Panc1 (cell line): ENCODE data around the gene SNX33. TPM values are rescaled to one million over a fixed set of nuclear protein-coding genes. Genes with fewer than 3 reads are reported as not detected.
"Not testable (repeated sequence)": the region's sequence is repeated elsewhere in the genome, so short reads cannot be mapped to it uniquely, and the experiment has no call there.

Source experiments
- ATAC-seq: fragments of 200-7000 bp; cut with Tn5 transposase; 2 replicates; pipeline ENCODE4 v1.9.1; 2020; ENCODE audit warnings: mild to moderate bottlenecking, moderate library complexity
- BruUV-seq: library from RNA; stranded (reverse); fragments of 400-500 nt; replicated peaks from 2 replicates; lab custom pipeline; 2021; lab: Mats Ljungman, UMichigan
- CTCF ChIA-PET: fragments of 300-600 bp; sonication (Branson Sonifier 250); formaldehyde crosslinking; loops from one replicate; lab custom pipeline; 2022; ENCODE audit warnings: antibody characterized with exemption; lab: Charles Lee
- POLR2A ChIA-PET: fragments of 300-600 bp; sonication (Branson Sonifier 250); formaldehyde crosslinking; loops from one replicate; lab custom pipeline; 2022; ENCODE audit warnings: antibody characterized with exemption; lab: Charles Lee
- DNase-seq: peaks from one replicate; pipeline ENCODE4 v3.0.0-alpha.2; 2010; ENCODE audit warnings: low read depth, low spot score
- H3K27ac ChIP-seq: 2 replicates; pipeline ENCODE4 v1.5.1; 2011; ENCODE audit warnings: mild to moderate bottlenecking, low read length, inconsistent platforms
- H3K27me3 ChIP-seq: fragments of 200-500 bp; sonication (Bioruptor generic); 2 replicates; pipeline ENCODE4 v1.6.0; 2014; ENCODE audit warnings: low read length, inconsistent platforms; ENCODE audit not compliant: control insufficient read depth, insufficient read depth
- H3K36me3 ChIP-seq: fragments of 200-500 bp; sonication (Bioruptor generic); 2 replicates; pipeline ENCODE4 v1.5.1; 2014; ENCODE audit warnings: inconsistent platforms, mild to moderate bottlenecking, low read length, moderate library complexity; ENCODE audit not compliant: control insufficient read depth, insufficient read depth
- H3K4me1 ChIP-seq: 2 replicates; pipeline ENCODE4 v1.5.1; 2011; ENCODE audit warnings: inconsistent platforms, mild to moderate bottlenecking, low read length, moderate library complexity; ENCODE audit not compliant: control insufficient read depth, insufficient read depth
- H3K4me3 ChIP-seq, 2 experiments: 2 replicates each; pipeline ENCODE4 v1.5.1; 2011 to 2012; ENCODE audit warnings: low read depth in 2 of 2, low read length in 2 of 2, mild to moderate bottlenecking in 2 of 2, inconsistent platforms in 1 of 2, moderate library complexity in 1 of 2
- H3K9me3 ChIP-seq: fragments of 200-500 bp; sonication (Bioruptor generic); 2 replicates; pipeline ENCODE4 v1.5.1; 2014; ENCODE audit warnings: low read depth, mild to moderate bottlenecking, inconsistent platforms, low read length, moderate library complexity; ENCODE audit not compliant: control insufficient read depth, insufficient read depth
- CTCF ChIP-seq: fragments of 450-650 bp; IDR thresholded peaks from 2 replicates; pipeline ENCODE4 v1.5.1; 2017; ENCODE audit warnings: mild to moderate bottlenecking
- POLR2AphosphoS5 ChIP-seq: IDR thresholded peaks from 2 replicates; pipeline ENCODE4 v1.6.1; 2012; ENCODE audit warnings: mild to moderate bottlenecking, low read depth, low read length, moderate library complexity
- REST ChIP-seq, 2 experiments: IDR thresholded peaks; 2 replicates each; pipeline ENCODE4 v1.6.1; 2011 to 2012; ENCODE audit warnings: low read depth in 2 of 2, control low read depth in 1 of 2, low read length in 1 of 2, mild to moderate bottlenecking in 1 of 2, moderate library complexity in 1 of 2; ENCODE audit not compliant: insufficient read depth in 1 of 2
- SIN3A ChIP-seq: IDR thresholded peaks from 2 replicates; pipeline ENCODE4 v1.6.1; 2012; ENCODE audit warnings: low read depth, mild to moderate bottlenecking, low read length, moderate library complexity, borderline replicate concordance; ENCODE audit not compliant: insufficient read depth
- TCF7L2 ChIP-seq: IDR thresholded peaks from 2 replicates; pipeline ENCODE4 v1.6.1; 2011; ENCODE audit warnings: mild to moderate bottlenecking, low read depth, low read length, inconsistent platforms
- in situ Hi-C: cut with HindIII; loops from 2 replicates; pipeline ENCODE4 v1.10.0; 2016; ENCODE audit warnings: low sequenced_read_pairs, low pct_unique_long_range_greater_than_20kb
- intact Hi-C: fragments of 100-400 bp; cut with micrococcal nuclease; formaldehyde crosslinking; loops from one replicate; pipeline ENCODE4 v1.10.0; 2022; ENCODE audit not compliant: unreplicated experiment
- total RNA-seq: library from RNA; stranded (reverse); gene quantifications from one replicate; pipeline ENCODE4 v1.2.1, GENCODE V29; 2021; ENCODE audit not compliant: unreplicated experiment

The SNX33 gene
- total RNA-seq, 1 experiment from 2014 or later = 17.0 TPM

- BruUV-seq, H3K36me3 ChIP-seq, POLR2A ChIA-PET, in situ Hi-C loops, H3K9me3 ChIP-seq, H3K4me1 ChIP-seq, DNase-seq, H3K4me3 ChIP-seq, H3K27me3 ChIP-seq, H3K27ac ChIP-seq: not testable (repeated sequence)
- TF ChIP-seq CTCF = peak; percentile 89
- intact Hi-C loops = loop anchor here (5.0 kb wide), 1 partner anchor 41 kb away; the partner anchor contains the start of gene IMP3
- CTCF ChIA-PET = interaction anchor here (0.6 kb wide), 2 partner anchors 32 to 315 kb away, joined by 5 to 8 read pairs; partner anchors contain the start of gene MAN2C1
- peak; percentile 87 for ATAC-seq
These were observed 36.1 kb downstream of the SNX33 start for GRCh38 chr15:75683646-75684312.

- H3K36me3 ChIP-seq = no peaks in the 10 kb centered on the region
- in situ Hi-C loops = no loop called here
- DNase-seq = no peak
- no peaks in the 10 kb centered on the region for H3K27me3 ChIP-seq
- intact Hi-C loops = loop anchor here (5.0 kb wide), 2 partner anchors 42 to 118 kb away; partner anchors contain the start of gene IMP3
- no TSS peak for BruUV-seq
- no peaks in the 10 kb centered on the region for H3K9me3 ChIP-seq
- no peak overlapping the region for H3K4me3 ChIP-seq
- H3K4me1 ChIP-seq = no peaks in the 10 kb centered on the region
- H3K27ac ChIP-seq = no peak overlapping the region
- CTCF ChIA-PET = interaction anchor here (0.6 to 0.8 kb wide), 2 partner anchors 42 to 48 kb away, joined by 3 read pairs; no protein-coding TSS in a partner anchor
- POLR2A ChIA-PET = no interaction called here
- ATAC-seq = no peak
- TF ChIP-seq CTCF (no peak), TCF7L2 (no peak), SIN3A (no peak), REST (IDR thresholded peaks at IDR 0.05; ENCODE audit: insufficient read depth in 1 of 2, low read depth in 2 of 2, low read length in 1 of 2) (no peak), POLR2AphosphoS5 (no peak)
These were observed 36.9 kb downstream of the SNX33 start for GRCh38 chr15:75684648-75685047.
